ENCODE measurements around the gene HAVCR1. TPM values are rescaled to one million over a fixed set of nuclear protein-coding genes. Genes with fewer than 3 reads are reported as not detected.

Gene HAVCR1
- total RNA-seq (2022; extraction: Qiagen RNA extraction) = 27.4 to 42.0 TPM (median 37.2 TPM) in 5 replicates

DNA sequence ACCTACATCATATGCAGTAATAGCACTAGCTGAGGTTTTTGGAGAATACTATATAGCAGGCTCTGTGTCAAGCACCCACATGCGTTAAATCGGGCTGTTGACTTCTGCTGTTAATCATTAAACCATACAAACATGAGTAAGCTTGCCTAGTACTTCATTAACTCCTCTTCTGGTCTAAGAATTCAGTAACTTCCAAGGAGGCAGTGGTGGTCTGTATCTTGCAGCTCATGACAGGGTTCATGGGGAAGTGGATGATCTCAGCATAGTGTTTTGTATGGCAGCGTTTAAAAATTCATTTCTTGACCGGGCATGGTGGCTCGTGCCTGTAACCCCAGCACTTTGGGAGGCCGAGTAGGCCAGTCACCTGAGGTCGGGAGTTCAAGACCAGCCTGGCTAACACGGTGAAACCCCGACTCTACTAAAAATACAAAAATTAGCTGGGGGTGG, at the start of gene HAVCR1:
TSS of gene HAVCR1 (minus strand) at position 24 of the 447 bp plus-strand sequence. CDS start 1,173 bp downstream, outside the sequence.

Other genes with a start within 250 kb of the HAVCR1 start
- gene PPP1R2B, start 208.8 kb downstream of the HAVCR1 start, total RNA-seq (2022; extraction: Qiagen RNA extraction) = 0.06 to 0.22 TPM (median 0.09 TPM) in 5 replicates
- 0.97 to 1.5 TPM (median 1.3 TPM) in 5 replicates for gene TIMD4, start 95.9 kb downstream of the HAVCR1 start, total RNA-seq (2022; extraction: Qiagen RNA extraction)
- gene HAVCR2, start 49.9 kb upstream of the HAVCR1 start, total RNA-seq (2022; extraction: Qiagen RNA extraction) = 0.21 to 0.39 TPM (median 0.35 TPM) in 5 replicates
- gene MED7, start 83.7 kb upstream of the HAVCR1 start, total RNA-seq (2022; extraction: Qiagen RNA extraction) = 14.1 to 21.1 TPM (median 15.7 TPM) in 5 replicates
- gene GARIN3, start 107.1 kb upstream of the HAVCR1 start, total RNA-seq (2022; extraction: Qiagen RNA extraction) = not detected in 5 replicates
- 0.02 to 0.13 TPM (median 0.09 TPM) in 3 of 5 replicates, not detected in the others for gene ITK, start 121.7 kb upstream of the HAVCR1 start, total RNA-seq (2022; extraction: Qiagen RNA extraction)
- gene CYFIP2, start 207.0 kb upstream of the HAVCR1 start, total RNA-seq (2022; extraction: Qiagen RNA extraction) = 16.3 to 24.1 TPM (median 21.2 TPM) in 5 replicates

Measured in A549 treated with CORT108297 at 1 μM for 4 hours (cell line).